ENCODE measurements around the gene MAP1LC3A. TPM values are rescaled to one million over a fixed set of nuclear protein-coding genes. Genes with fewer than 3 reads are reported as not detected.

The MAP1LC3A gene
- total RNA-seq, 2 experiments from 2014 or later = not detected

GRCh38 chr20:34595377-34596184 lies 37.1 kb downstream of the MAP1LC3A start:
- BruUV-seq (replicated peaks) = no TSS peak
- CTCF ChIA-PET (ENCODE audit: unreplicated experiment) = no interaction called here

GRCh38 chr20:34600892-34601653 lies 42.6 kb downstream of the MAP1LC3A start:
- Histone ChIP-seq H3K36me3 (ENCODE audit: insufficient read depth, low read length) (peaks cover 12% of the 10 kb centered on the region; the same call in 1 of the 2 replicates), H3K79me2 (ENCODE audit: insufficient read depth, low read depth, low read length) (no peaks in the 10 kb centered on the region), H3K4me1 (ENCODE audit: insufficient read depth, low read length, poor library complexity, severe bottlenecking) (no peaks in the 10 kb centered on the region), H4K20me1 (ENCODE audit: insufficient read depth, low read length) (no peaks in the 10 kb centered on the region), H3K9me2 (ENCODE audit: insufficient read depth, low read length) (no peaks in the 10 kb centered on the region), H3K4me2 (ENCODE audit: low read length) (no peak overlapping the region), H3K4me3 (ENCODE audit: low read depth, low read length, poor library complexity, severe bottlenecking) (no peak overlapping the region), H2AFZ (ENCODE audit: low read length) (no peak overlapping the region), H3K9me3 (ENCODE audit: low read length) (no peaks in the 10 kb centered on the region), H3K27ac (ENCODE audit: low read depth, low read length, poor library complexity, severe bottlenecking) (no peak overlapping the region)
- POLR2A ChIA-PET = no interaction called here
- CTCF ChIA-PET (ENCODE audit: unreplicated experiment) = no interaction called here
- BruUV-seq (replicated peaks) = no TSS peak
- no peak for DNase-seq (ENCODE audit: low spot score)
- intact Hi-C loops (cut with micrococcal nuclease; ENCODE audit: unreplicated experiment) = no loop called here
- TF ChIP-seq EZH2phosphoT487 (IDR thresholded peaks at IDR 0.05; ENCODE audit: borderline replicate concordance, low read depth, low read length) (no peak), CTCF (conservative IDR thresholded peaks at IDR 0.05; ENCODE audit: low read length) (no peak)

More at GRCh38 chr20:34595377-34596184, 37.1 kb downstream of the MAP1LC3A start:
- Histone ChIP-seq H3K4me2 (ENCODE audit: low read length) (no peak overlapping the region), H3K27ac (ENCODE audit: low read depth, low read length, poor library complexity, severe bottlenecking) (no peak overlapping the region), H3K36me3 (ENCODE audit: insufficient read depth, low read length) (no peaks in the 10 kb centered on the region), H3K4me3 (ENCODE audit: low read depth, low read length, poor library complexity, severe bottlenecking) (no peak overlapping the region), H3K9me3 (ENCODE audit: low read length) (no peaks in the 10 kb centered on the region), H3K9me2 (ENCODE audit: insufficient read depth, low read length) (no peaks in the 10 kb centered on the region), H3K4me1 (ENCODE audit: insufficient read depth, low read length, poor library complexity, severe bottlenecking) (no peaks in the 10 kb centered on the region), H4K20me1 (ENCODE audit: insufficient read depth, low read length) (no peaks in the 10 kb centered on the region), H3K79me2 (ENCODE audit: insufficient read depth, low read depth, low read length) (no peaks in the 10 kb centered on the region), H2AFZ (ENCODE audit: low read length) (no peak overlapping the region)
- TF ChIP-seq CTCF (conservative IDR thresholded peaks at IDR 0.05; ENCODE audit: low read length) = no peak
- no peak for TF ChIP-seq EZH2phosphoT487 (IDR thresholded peaks at IDR 0.05; ENCODE audit: borderline replicate concordance, low read depth, low read length)
- intact Hi-C loops (cut with micrococcal nuclease; ENCODE audit: unreplicated experiment) = no loop called here
- no peak for DNase-seq (ENCODE audit: low spot score)
- POLR2A ChIA-PET = interaction anchor here (0.6 kb wide), 1 partner anchor 14 kb away, joined by 3 read pairs; no protein-coding TSS in a partner anchor
